Lung (tissue), 12 donors: ENCODE measurements around the gene TOGARAM2. TPM values are rescaled to one million over a fixed set of nuclear protein-coding genes. Genes with fewer than 3 reads are reported as not detected.

ENCODE experiments used
- ATAC-seq: fragments of 200-7000 bp; cut with Tn5 transposase; one replicate; pipeline ENCODE4 v1.9.1; 2020; ENCODE audit warnings: moderate number of reproducible peaks; ENCODE audit not compliant: insufficient read depth, low FRiP score
- DNase-seq, 3 donors: peaks; one replicate each; pipeline ENCODE4 v3.0.0-alpha.2; 2013 to 2017
- H3K27ac ChIP-seq, 2 donors: one replicate each; pipeline ENCODE4 v1.5.1; 2013; ENCODE audit warnings: mild to moderate bottlenecking in 2 of 2, moderate library complexity in 2 of 2, control low read depth in 1 of 2, inconsistent platforms in 1 of 2, low read depth in 1 of 2, low read length in 1 of 2
- H3K27me3 ChIP-seq, 3 donors: one replicate each; pipeline ENCODE4 v1.5.1; 2013; ENCODE audit warnings: low read length in 2 of 3; ENCODE audit not compliant: control insufficient read depth in 3 of 3, insufficient read depth in 3 of 3
- H3K36me3 ChIP-seq, 4 donors: one replicate each; pipeline ENCODE4 v1.5.1; 2013; ENCODE audit warnings: low read length in 4 of 4, mild to moderate bottlenecking in 1 of 4, moderate library complexity in 1 of 4; ENCODE audit not compliant: control insufficient read depth in 4 of 4, insufficient read depth in 4 of 4
- H3K4me1 ChIP-seq, 5 donors: one replicate each; pipeline ENCODE4 v1.5.1; 2013; ENCODE audit warnings: low read length in 5 of 5, mild to moderate bottlenecking in 2 of 5, moderate library complexity in 1 of 5; ENCODE audit not compliant: control insufficient read depth in 5 of 5, insufficient read depth in 5 of 5
- H3K4me3 ChIP-seq: one replicate; pipeline ENCODE4 v1.5.1; 2013; ENCODE audit warnings: mild to moderate bottlenecking, control low read depth, moderate library complexity
- H3K9ac ChIP-seq, 2 donors: one replicate each; pipeline ENCODE4 v1.5.1; 2013; ENCODE audit warnings: low read length in 2 of 2, control low read depth in 1 of 2; ENCODE audit not compliant: insufficient read depth in 1 of 2
- H3K9me3 ChIP-seq, 4 donors: one replicate each; pipeline ENCODE4 v1.5.1; 2013; ENCODE audit warnings: low read length in 3 of 4, mild to moderate bottlenecking in 1 of 4, moderate library complexity in 1 of 4; ENCODE audit not compliant: control insufficient read depth in 4 of 4, insufficient read depth in 3 of 4
- CTCF ChIP-seq: IDR thresholded peaks from 2 replicates; pipeline ENCODE4 v1.5.1; 2012; ENCODE audit warnings: mild to moderate bottlenecking; ENCODE audit errors: control extremely low read depth, extremely low read depth
- WGBS, 2 donors: extraction: QIAGEN DNeasy Blood & Tissue Kit; methylation state at CpG; one replicate each; pipeline ENCODE4 v1.1.7; 2013; 5-methylcytosine and 5-hydroxymethylcytosine counted together
- polyA plus RNA-seq, 2 donors: library from polyadenylated mRNA; stranded (reverse); fragments of 200-250 nt; gene quantifications; one replicate each; pipeline ENCODE4 v1.2.1, GENCODE V29; 2013
- total RNA-seq, 2 donors: library from RNA; depleted of rRNA in 1 of 2; stranded (reverse); fragments of >200 nt in 1 of 2; gene quantifications; one replicate each; pipeline ENCODE4 v1.2.1, GENCODE V29; 2014 to 2021
- donor health status: control.
- donor health status: control.
- donor health status: Bipolar disorder and iron deficiency.
- donor health status: healthy.
- donor health status: DM: yes; HTN: yes; CAD: no.

The TOGARAM2 gene
- total and polyA plus RNA-seq, 4 donors = 7.0 to 19.8 (median 8.6) TPM

GRCh38 chr2:29024882-29025430 lies 43.9 kb downstream of the TOGARAM2 start:
- DNase-seq = no peak
- TF ChIP-seq CTCF = no peak
- Histone ChIP-seq H3K9me3 (no peaks in the 10 kb centered on the region), H3K27me3 (no peaks in the 10 kb centered on the region), H3K27ac (no peak overlapping the region), H3K36me3 (no peaks in the 10 kb centered on the region), H3K4me1 (no peaks in the 10 kb centered on the region), H3K4me3 (no peak overlapping the region), H3K9ac (no peak overlapping the region)
- no peak for ATAC-seq
- 84 to 85% methylated on average over 4 of the region's 4 CpGs for WGBS, 2 donors

- no peaks in the 10 kb centered on the region for H3K4me1 ChIP-seq
- no peaks in the 10 kb centered on the region for H3K36me3 ChIP-seq
- no peak overlapping the region for H3K27ac ChIP-seq
- WGBS, 2 donors = 86 to 90% methylated on average over 3 of the region's 3 CpGs
- DNase-seq = no peak
- no peak overlapping the region for H3K9ac ChIP-seq
- H3K4me3 ChIP-seq = no peak overlapping the region
- H3K9me3 ChIP-seq = no peaks in the 10 kb centered on the region
- TF ChIP-seq CTCF = no peak
- H3K27me3 ChIP-seq = no peaks in the 10 kb centered on the region
- ATAC-seq = no peak
These were observed 44.6 kb downstream of the TOGARAM2 start for GRCh38 chr2:29025711-29026110.

GRCh38 chr2:29031046-29031445 lies 49.9 kb downstream of the TOGARAM2 start:
- no peaks in the 10 kb centered on the region for H3K36me3 ChIP-seq
- no peak for DNase-seq
- TF ChIP-seq CTCF = no peak
- H3K27me3 ChIP-seq = no peaks in the 10 kb centered on the region
- no peak overlapping the region for H3K4me3 ChIP-seq
- no peak overlapping the region for H3K27ac ChIP-seq
- no peak overlapping the region for H3K9ac ChIP-seq
- peaks cover 0 to 3% (median 0%) of the 10 kb centered on the region in 5 donors for H3K4me1 ChIP-seq
- no peaks in the 10 kb centered on the region for H3K9me3 ChIP-seq
- ATAC-seq = no peak

- Histone ChIP-seq H3K27ac (no peak overlapping the region), H3K9me3 (no peaks in the 10 kb centered on the region), H3K4me3 (no peak overlapping the region), H3K9ac (no peak overlapping the region), H3K27me3 (no peaks in the 10 kb centered on the region), H3K36me3 (no peaks in the 10 kb centered on the region), H3K4me1 (peaks cover 0 to 3% (median 0%) of the 10 kb centered on the region in 5 donors)
- TF ChIP-seq CTCF = no peak
- WGBS, 2 donors = 95 to 96% methylated on average over 5 of the region's 5 CpGs
- DNase-seq (no peak), ATAC-seq (no peak)
These were observed 51.1 kb downstream of the TOGARAM2 start for GRCh38 chr2:29032189-29032588.
